GM23338 (cell line): ENCODE data around the gene NEK2. TPM values are rescaled to one million over a fixed set of nuclear protein-coding genes. Genes with fewer than 3 reads are reported as not detected.
A peak's percentile ranks its signal among the peaks of the same experiment; 100 is the strongest.

Experiments
- ATAC-seq: fragments of 200-7000 bp; cut with Tn5 transposase; 3 replicates; pipeline ENCODE4 v1.9.1; 2020
- DNase-seq: peaks from one replicate; pipeline ENCODE4 v3.0.0-alpha.2; 2015; ENCODE audit warnings: low spot score
- H2AFZ ChIP-seq: fragments of 200-600 bp; sonication (generic); 2 replicates; pipeline ENCODE4 v1.8.0; 2016; ENCODE audit warnings: antibody characterized with exemption, mild to moderate bottlenecking, moderate library complexity
- H3F3A ChIP-seq: fragments of 200-600 bp; sonication (generic); replicated peaks from 2 replicates; pipeline ENCODE4 v1.8.0; 2017; ENCODE audit warnings: antibody characterized with exemption, mixed run types, low read depth
- H3K27ac ChIP-seq: fragments of 200-600 bp; sonication (generic); 2 replicates; pipeline ENCODE4 v1.6.1; 2016; ENCODE audit warnings: low read depth
- H3K27me3 ChIP-seq: fragments of 200-600 bp; sonication (generic); 2 replicates; pipeline ENCODE4 v1.8.0; 2016; ENCODE audit warnings: mild to moderate bottlenecking, mixed run types, moderate library complexity; ENCODE audit not compliant: insufficient read depth
- H3K36me3 ChIP-seq: fragments of 200-600 bp; sonication (generic); 2 replicates; pipeline ENCODE4 v1.8.0; 2016; ENCODE audit warnings: mild to moderate bottlenecking; ENCODE audit not compliant: insufficient read depth
- H3K4me1 ChIP-seq: fragments of 200-600 bp; sonication (generic); 2 replicates; pipeline ENCODE4 v1.8.0; 2016; ENCODE audit warnings: mild to moderate bottlenecking, moderate library complexity; ENCODE audit not compliant: insufficient read depth
- H3K4me2 ChIP-seq: fragments of 200-600 bp; sonication (generic); 2 replicates; pipeline ENCODE4 v1.7.1; 2017; ENCODE audit warnings: mixed run types
- H3K4me3 ChIP-seq: fragments of 200-600 bp; sonication (generic); 2 replicates; pipeline ENCODE4 v1.6.1; 2016; ENCODE audit warnings: mixed run types
- H3K79me2 ChIP-seq: fragments of 200-600 bp; sonication (generic); replicated peaks from 2 replicates; pipeline ENCODE4 v1.8.0; 2017; ENCODE audit warnings: mild to moderate bottlenecking; ENCODE audit not compliant: insufficient read depth
- H3K9me2 ChIP-seq: fragments of 200-600 bp; sonication (generic); 2 replicates; pipeline ENCODE4 v1.8.0; 2017; ENCODE audit not compliant: insufficient read depth
- H4K20me1 ChIP-seq: fragments of 200-600 bp; sonication (generic); replicated peaks from 2 replicates; pipeline ENCODE4 v1.8.0; 2017; ENCODE audit warnings: mild to moderate bottlenecking; ENCODE audit not compliant: insufficient read depth
- H3K27ac Mint-ChIP-seq: 2 replicates; pipeline ENCODE4 v1.8.0; 2020; ENCODE audit warnings: inconsistent platforms, mild to moderate bottlenecking, moderate library complexity, mixed read lengths
- H3K27me3 Mint-ChIP-seq: 3 replicates; pipeline ENCODE4 v1.8.0; 2022; ENCODE audit warnings: low read depth, mild to moderate bottlenecking, moderate library complexity, mixed read lengths, inconsistent platforms; ENCODE audit not compliant: insufficient read depth, poor library complexity
- H3K36me3 Mint-ChIP-seq: 3 replicates; pipeline ENCODE4 v1.8.0; 2021; ENCODE audit warnings: low read depth, mild to moderate bottlenecking, inconsistent platforms, moderate library complexity, mixed read lengths
- H3K4me1 Mint-ChIP-seq: 3 replicates; pipeline ENCODE4 v1.8.0; 2020; ENCODE audit warnings: mild to moderate bottlenecking, inconsistent platforms, mixed read lengths
- H3K4me3 Mint-ChIP-seq: 3 replicates; pipeline ENCODE4 v1.8.0; 2021; ENCODE audit warnings: moderate library complexity, mild to moderate bottlenecking, inconsistent platforms, mixed read lengths
- H3K9me3 Mint-ChIP-seq: 3 replicates; pipeline ENCODE4 v1.8.0; 2020; ENCODE audit warnings: moderate library complexity, mild to moderate bottlenecking, inconsistent platforms, mixed read lengths
- CREB1 ChIP-seq: fragments of 250-450 bp; sonication (Bioruptor Pico); IDR thresholded peaks from 2 replicates; pipeline ENCODE4 v1.5.0; 2020; ENCODE audit warnings: low read depth, mild to moderate bottlenecking, moderate library complexity
- ETS1 ChIP-seq: IDR thresholded peaks from 2 replicates; pipeline ENCODE4 v1.6.1; 2016; ENCODE audit warnings: antibody characterized with exemption
- EZH2phosphoT487 ChIP-seq: fragments of 200-600 bp; sonication (generic); IDR thresholded peaks from one replicate; pipeline ENCODE4 v1.8.1; 2018; ENCODE audit warnings: antibody characterized with exemption; ENCODE audit not compliant: unreplicated experiment
- STAT1 ChIP-seq: IDR thresholded peaks from one replicate; pipeline ENCODE4 v1.6.1; 2016; ENCODE audit warnings: antibody characterized with exemption; ENCODE audit not compliant: unreplicated experiment
- ZNF114 ChIP-seq: fragments of 250-450 bp; sonication (Bioruptor Pico); IDR thresholded peaks from 2 replicates; pipeline ENCODE4 v1.5.0; 2020; ENCODE audit warnings: mild to moderate bottlenecking, moderate library complexity
- polyA plus RNA-seq: library from polyadenylated mRNA; unstranded; fragments of >200 nt; fragmentation: Nextera tagmentation; extraction: Ambion mirVana; gene quantifications from 2 replicates; pipeline ENCODE4 v1.2.1, GENCODE V29; 2016
- total RNA-seq: library from RNA; depleted of rRNA; stranded (reverse); fragments of >200 nt; shearing (Covaris generic); gene quantifications from 2 replicates; pipeline ENCODE4 v1.2.3, GENCODE V29; 2014
- TF ChIP-seq, protein P1 (sequence below): fragments of 250-450 bp; sonication (Bioruptor Pico); IDR thresholded peaks from 2 replicates; pipeline ENCODE4 v1.5.0; 2020; ENCODE audit warnings: mild to moderate bottlenecking, moderate library complexity
- TF ChIP-seq, protein P2 (sequence below): IDR thresholded peaks from one replicate; pipeline ENCODE4 v1.6.1; 2018; ENCODE audit warnings: antibody characterized with exemption; ENCODE audit not compliant: unreplicated experiment
- TF ChIP-seq, protein P3 (sequence below), 2 experiments: fragments of 200-600 bp in 1 of 2; sonication (generic) in 1 of 2; conservative IDR thresholded peaks; 2 replicates each; pipeline versions ENCODE4 v1.5.1 to v1.6.1; 2016 to 2017; ENCODE audit warnings: antibody characterized with exemption in 2 of 2, low read depth in 2 of 2, mild to moderate bottlenecking in 2 of 2, moderate library complexity in 1 of 2

Gene NEK2
- total and polyA plus RNA-seq, 2 experiments from 2014 or later = 17.0 to 24.9 TPM

GRCh38 chr1:211677659-211678058, 2.2 kb upstream of the NEK2 start:
- H3K4me1 ChIP-seq = peaks cover 9% of the 10 kb centered on the region
- Mint-ChIP-seq H3K36me3 (peaks cover 7% of the 10 kb centered on the region), H3K4me3 (peak overlapping the region; percentile 25; the same call in 1 of the 3 replicates), H3K4me1 (peaks cover 16% of the 10 kb centered on the region), H3K9me3 (no peaks in the 10 kb centered on the region), H3K27me3 (peaks cover 10% of the 10 kb centered on the region), H3K27ac (no peak overlapping the region)
- H3K27me3 ChIP-seq = no peaks in the 10 kb centered on the region
- TF ChIP-seq, protein P1, sequence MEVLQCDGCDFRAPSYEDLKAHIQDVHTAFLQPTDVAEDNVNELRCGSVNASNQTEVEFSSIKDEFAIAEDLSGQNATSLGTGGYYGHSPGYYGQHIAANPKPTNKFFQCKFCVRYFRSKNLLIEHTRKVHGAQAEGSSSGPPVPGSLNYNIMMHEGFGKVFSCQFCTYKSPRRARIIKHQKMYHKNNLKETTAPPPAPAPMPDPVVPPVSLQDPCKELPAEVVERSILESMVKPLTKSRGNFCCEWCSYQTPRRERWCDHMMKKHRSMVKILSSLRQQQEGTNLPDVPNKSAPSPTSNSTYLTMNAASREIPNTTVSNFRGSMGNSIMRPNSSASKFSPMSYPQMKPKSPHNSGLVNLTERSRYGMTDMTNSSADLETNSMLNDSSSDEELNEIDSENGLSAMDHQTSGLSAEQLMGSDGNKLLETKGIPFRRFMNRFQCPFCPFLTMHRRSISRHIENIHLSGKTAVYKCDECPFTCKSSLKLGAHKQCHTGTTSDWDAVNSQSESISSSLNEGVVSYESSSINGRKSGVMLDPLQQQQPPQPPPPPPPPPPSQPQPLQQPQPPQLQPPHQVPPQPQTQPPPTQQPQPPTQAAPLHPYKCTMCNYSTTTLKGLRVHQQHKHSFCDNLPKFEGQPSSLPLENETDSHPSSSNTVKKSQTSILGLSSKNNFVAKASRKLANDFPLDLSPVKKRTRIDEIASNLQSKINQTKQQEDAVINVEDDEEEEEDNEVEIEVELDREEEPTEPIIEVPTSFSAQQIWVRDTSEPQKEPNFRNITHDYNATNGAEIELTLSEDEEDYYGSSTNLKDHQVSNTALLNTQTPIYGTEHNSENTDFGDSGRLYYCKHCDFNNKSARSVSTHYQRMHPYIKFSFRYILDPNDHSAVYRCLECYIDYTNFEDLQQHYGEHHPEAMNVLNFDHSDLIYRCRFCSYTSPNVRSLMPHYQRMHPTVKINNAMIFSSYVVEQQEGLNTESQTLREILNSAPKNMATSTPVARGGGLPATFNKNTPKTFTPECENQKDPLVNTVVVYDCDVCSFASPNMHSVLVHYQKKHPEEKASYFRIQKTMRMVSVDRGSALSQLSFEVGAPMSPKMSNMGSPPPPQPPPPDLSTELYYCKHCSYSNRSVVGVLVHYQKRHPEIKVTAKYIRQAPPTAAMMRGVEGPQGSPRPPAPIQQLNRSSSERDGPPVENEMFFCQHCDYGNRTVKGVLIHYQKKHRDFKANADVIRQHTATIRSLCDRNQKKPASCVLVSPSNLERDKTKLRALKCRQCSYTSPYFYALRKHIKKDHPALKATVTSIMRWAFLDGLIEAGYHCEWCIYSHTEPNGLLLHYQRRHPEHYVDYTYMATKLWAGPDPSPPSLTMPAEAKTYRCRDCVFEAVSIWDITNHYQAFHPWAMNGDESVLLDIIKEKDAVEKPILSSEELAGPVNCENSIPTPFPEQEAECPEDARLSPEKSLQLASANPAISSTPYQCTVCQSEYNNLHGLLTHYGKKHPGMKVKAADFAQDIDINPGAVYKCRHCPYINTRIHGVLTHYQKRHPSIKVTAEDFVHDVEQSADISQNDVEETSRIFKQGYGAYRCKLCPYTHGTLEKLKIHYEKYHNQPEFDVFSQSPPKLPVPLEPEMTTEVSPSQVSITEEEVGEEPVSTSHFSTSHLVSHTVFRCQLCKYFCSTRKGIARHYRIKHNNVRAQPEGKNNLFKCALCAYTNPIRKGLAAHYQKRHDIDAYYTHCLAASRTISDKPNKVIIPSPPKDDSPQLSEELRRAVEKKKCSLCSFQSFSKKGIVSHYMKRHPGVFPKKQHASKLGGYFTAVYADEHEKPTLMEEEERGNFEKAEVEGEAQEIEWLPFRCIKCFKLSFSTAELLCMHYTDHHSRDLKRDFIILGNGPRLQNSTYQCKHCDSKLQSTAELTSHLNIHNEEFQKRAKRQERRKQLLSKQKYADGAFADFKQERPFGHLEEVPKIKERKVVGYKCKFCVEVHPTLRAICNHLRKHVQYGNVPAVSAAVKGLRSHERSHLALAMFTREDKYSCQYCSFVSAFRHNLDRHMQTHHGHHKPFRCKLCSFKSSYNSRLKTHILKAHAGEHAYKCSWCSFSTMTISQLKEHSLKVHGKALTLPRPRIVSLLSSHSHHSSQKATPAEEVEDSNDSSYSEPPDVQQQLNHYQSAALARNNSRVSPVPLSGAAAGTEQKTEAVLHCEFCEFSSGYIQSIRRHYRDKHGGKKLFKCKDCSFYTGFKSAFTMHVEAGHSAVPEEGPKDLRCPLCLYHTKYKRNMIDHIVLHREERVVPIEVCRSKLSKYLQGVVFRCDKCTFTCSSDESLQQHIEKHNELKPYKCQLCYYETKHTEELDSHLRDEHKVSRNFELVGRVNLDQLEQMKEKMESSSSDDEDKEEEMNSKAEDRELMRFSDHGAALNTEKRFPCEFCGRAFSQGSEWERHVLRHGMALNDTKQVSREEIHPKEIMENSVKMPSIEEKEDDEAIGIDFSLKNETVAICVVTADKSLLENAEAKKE (CRISPR knock-in tag) = no peak
- no peak for TF ChIP-seq CREB1 (CRISPR knock-in tag)
- no peak for TF ChIP-seq ZNF114 (CRISPR knock-in tag)
- TF ChIP-seq, protein P2, sequence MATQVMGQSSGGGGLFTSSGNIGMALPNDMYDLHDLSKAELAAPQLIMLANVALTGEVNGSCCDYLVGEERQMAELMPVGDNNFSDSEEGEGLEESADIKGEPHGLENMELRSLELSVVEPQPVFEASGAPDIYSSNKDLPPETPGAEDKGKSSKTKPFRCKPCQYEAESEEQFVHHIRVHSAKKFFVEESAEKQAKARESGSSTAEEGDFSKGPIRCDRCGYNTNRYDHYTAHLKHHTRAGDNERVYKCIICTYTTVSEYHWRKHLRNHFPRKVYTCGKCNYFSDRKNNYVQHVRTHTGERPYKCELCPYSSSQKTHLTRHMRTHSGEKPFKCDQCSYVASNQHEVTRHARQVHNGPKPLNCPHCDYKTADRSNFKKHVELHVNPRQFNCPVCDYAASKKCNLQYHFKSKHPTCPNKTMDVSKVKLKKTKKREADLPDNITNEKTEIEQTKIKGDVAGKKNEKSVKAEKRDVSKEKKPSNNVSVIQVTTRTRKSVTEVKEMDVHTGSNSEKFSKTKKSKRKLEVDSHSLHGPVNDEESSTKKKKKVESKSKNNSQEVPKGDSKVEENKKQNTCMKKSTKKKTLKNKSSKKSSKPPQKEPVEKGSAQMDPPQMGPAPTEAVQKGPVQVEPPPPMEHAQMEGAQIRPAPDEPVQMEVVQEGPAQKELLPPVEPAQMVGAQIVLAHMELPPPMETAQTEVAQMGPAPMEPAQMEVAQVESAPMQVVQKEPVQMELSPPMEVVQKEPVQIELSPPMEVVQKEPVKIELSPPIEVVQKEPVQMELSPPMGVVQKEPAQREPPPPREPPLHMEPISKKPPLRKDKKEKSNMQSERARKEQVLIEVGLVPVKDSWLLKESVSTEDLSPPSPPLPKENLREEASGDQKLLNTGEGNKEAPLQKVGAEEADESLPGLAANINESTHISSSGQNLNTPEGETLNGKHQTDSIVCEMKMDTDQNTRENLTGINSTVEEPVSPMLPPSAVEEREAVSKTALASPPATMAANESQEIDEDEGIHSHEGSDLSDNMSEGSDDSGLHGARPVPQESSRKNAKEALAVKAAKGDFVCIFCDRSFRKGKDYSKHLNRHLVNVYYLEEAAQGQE = no peak
- TF ChIP-seq, protein P3, sequence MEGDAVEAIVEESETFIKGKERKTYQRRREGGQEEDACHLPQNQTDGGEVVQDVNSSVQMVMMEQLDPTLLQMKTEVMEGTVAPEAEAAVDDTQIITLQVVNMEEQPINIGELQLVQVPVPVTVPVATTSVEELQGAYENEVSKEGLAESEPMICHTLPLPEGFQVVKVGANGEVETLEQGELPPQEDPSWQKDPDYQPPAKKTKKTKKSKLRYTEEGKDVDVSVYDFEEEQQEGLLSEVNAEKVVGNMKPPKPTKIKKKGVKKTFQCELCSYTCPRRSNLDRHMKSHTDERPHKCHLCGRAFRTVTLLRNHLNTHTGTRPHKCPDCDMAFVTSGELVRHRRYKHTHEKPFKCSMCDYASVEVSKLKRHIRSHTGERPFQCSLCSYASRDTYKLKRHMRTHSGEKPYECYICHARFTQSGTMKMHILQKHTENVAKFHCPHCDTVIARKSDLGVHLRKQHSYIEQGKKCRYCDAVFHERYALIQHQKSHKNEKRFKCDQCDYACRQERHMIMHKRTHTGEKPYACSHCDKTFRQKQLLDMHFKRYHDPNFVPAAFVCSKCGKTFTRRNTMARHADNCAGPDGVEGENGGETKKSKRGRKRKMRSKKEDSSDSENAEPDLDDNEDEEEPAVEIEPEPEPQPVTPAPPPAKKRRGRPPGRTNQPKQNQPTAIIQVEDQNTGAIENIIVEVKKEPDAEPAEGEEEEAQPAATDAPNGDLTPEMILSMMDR (conservative IDR thresholded peaks at IDR 0.05; ENCODE audit: low read depth in 2 of 2) = no peak
- TF ChIP-seq STAT1 = no peak
- TF ChIP-seq EZH2phosphoT487 = no peak
- TF ChIP-seq ETS1 = no peak
- no peak overlapping the region for H3K27ac ChIP-seq
- peaks cover 9% of the 10 kb centered on the region for H3K79me2 ChIP-seq
- no peak for ATAC-seq
- H3K4me2 ChIP-seq = no peak overlapping the region
- H3K4me3 ChIP-seq = no peak overlapping the region
- H3F3A ChIP-seq = no peaks in the 10 kb centered on the region
- no peaks in the 10 kb centered on the region for H3K9me2 ChIP-seq
- H3K36me3 ChIP-seq = no peaks in the 10 kb centered on the region
- no peaks in the 10 kb centered on the region for H4K20me1 ChIP-seq
- no peak overlapping the region for H2AFZ ChIP-seq
- no peak for DNase-seq
